Stimulated activated CD8-positive, alpha-beta memory T cell treated with anti-CD3 and anti-CD28 coated beads, Interleukin-15, amount 100 ng/mL, for 4 hours (primary cell): ENCODE data around the gene COL5A2.

Experiments
- DNase-seq, 2 donors: peaks; one replicate each; pipeline ENCODE4 v3.0.0-alpha.2; 2020; ENCODE audit warnings: low read depth in 2 of 2

The COL5A2 gene

GRCh38 chr2:189179570-189179950 lies at the start of gene COL5A2:
TSS of gene COL5A2 (minus strand) at chr2:189179761. CDS start at chr2:189179604, 157 bp downstream.
- no peak for DNase-seq

- no peak for DNase-seq
Observed at GRCh38 chr2:189226017-189226416, 46.5 kb upstream of the COL5A2 start.

GRCh38 chr2:189225032-189225431 lies 45.5 kb upstream of the COL5A2 start:
- no peak for DNase-seq

GRCh38 chr2:189222468-189223105 lies 43.0 kb upstream of the COL5A2 start:
- DNase-seq: no peak

- DNase-seq: no peak
Observed at GRCh38 chr2:189221811-189222467, 42.4 kb upstream of the COL5A2 start.

GRCh38 chr2:189218236-189218635 lies 38.7 kb upstream of the COL5A2 start:
- no peak for DNase-seq

- DNase-seq: no peak
Observed at GRCh38 chr2:189217541-189217940, 38.0 kb upstream of the COL5A2 start.

- DNase-seq: no peak
Observed at GRCh38 chr2:189217051-189217450, 37.5 kb upstream of the COL5A2 start.

- DNase-seq: no peak
Observed at GRCh38 chr2:189214484-189214883, 34.9 kb upstream of the COL5A2 start.

GRCh38 chr2:189213250-189213649 lies 33.7 kb upstream of the COL5A2 start:
- no peak for DNase-seq

- no peak for DNase-seq
Observed at GRCh38 chr2:189210250-189211087, 30.9 kb upstream of the COL5A2 start.

GRCh38 chr2:189208254-189208653 lies 28.7 kb upstream of the COL5A2 start:
- DNase-seq: no peak

GRCh38 chr2:189204322-189204941 lies 24.9 kb upstream of the COL5A2 start:
- no peak for DNase-seq

GRCh38 chr2:189203177-189203799 lies 23.7 kb upstream of the COL5A2 start:
- DNase-seq: no peak

- no peak for DNase-seq
Observed at GRCh38 chr2:189199797-189200196, 20.2 kb upstream of the COL5A2 start.

GRCh38 chr2:189192766-189193165 lies 13.2 kb upstream of the COL5A2 start:
- no peak for DNase-seq

- DNase-seq: no peak
Observed at GRCh38 chr2:189191766-189192165, 12.2 kb upstream of the COL5A2 start.

GRCh38 chr2:189190685-189191084 lies 11.1 kb upstream of the COL5A2 start:
- no peak for DNase-seq

GRCh38 chr2:189188115-189188805 lies 8.7 kb upstream of the COL5A2 start:
- DNase-seq: no peak

GRCh38 chr2:189183170-189183569 lies 3.6 kb upstream of the COL5A2 start:
- DNase-seq: no peak

GRCh38 chr2:189181706-189182105 lies 2.1 kb upstream of the COL5A2 start:
- DNase-seq: no peak
